Measurements from ENCODE around the gene SAPCD1.
A peak's percentile ranks its signal among the peaks of the same experiment; 100 is the strongest.
"Not testable (repeated sequence)": the region's sequence is repeated elsewhere in the genome, so short reads cannot be mapped to it uniquely, and the experiment has no call there.

The SAPCD1 gene

GRCh38 chr6:31779908-31780307 lies 17.5 kb downstream of the SAPCD1 start:
- DNase-seq, result no peak

DNA sequence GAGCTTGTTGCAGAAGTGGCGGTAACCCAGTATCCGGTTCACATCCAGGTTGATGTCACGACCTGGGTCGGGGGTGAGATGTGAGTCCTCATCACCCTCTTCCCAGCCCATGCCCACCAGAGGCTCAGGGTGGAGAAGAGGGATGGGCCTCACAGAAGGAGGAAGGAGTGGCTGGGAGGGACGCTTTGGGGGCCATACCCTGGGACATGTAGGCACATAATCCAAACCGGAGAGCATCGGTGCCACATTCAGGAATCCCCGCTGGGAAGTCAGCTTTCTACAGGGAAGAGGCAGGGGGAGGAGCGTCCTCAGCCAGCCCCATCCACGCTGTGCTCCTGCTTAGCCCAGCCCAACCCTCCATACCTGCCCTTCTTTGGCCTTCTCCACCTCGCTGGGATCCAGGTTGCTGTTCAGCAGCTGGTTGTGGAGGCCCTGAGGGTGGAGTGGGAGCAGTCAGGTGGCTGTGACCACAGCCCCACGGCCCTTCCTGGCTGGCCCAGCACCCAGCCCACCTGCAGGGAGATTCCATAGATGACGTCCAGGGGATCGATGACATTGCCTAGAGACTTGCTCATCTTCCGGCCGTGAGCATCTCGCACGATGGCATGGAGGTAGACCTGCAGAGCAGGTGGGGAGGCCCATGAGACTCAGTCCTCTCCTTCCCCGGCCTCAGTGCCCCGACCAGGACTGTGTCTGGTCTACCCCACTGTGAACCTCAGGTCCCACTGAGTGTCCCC lies 18.2 kb downstream of the SAPCD1 start:
- DNase-seq, result no peak

GRCh38 chr6:31781244-31782125 lies 19.0 kb downstream of the SAPCD1 start:
- no peak for DNase-seq

- DNase-seq, result no peak
These were observed 19.8 kb downstream of the SAPCD1 start for GRCh38 chr6:31782126-31782855.

DNA sequence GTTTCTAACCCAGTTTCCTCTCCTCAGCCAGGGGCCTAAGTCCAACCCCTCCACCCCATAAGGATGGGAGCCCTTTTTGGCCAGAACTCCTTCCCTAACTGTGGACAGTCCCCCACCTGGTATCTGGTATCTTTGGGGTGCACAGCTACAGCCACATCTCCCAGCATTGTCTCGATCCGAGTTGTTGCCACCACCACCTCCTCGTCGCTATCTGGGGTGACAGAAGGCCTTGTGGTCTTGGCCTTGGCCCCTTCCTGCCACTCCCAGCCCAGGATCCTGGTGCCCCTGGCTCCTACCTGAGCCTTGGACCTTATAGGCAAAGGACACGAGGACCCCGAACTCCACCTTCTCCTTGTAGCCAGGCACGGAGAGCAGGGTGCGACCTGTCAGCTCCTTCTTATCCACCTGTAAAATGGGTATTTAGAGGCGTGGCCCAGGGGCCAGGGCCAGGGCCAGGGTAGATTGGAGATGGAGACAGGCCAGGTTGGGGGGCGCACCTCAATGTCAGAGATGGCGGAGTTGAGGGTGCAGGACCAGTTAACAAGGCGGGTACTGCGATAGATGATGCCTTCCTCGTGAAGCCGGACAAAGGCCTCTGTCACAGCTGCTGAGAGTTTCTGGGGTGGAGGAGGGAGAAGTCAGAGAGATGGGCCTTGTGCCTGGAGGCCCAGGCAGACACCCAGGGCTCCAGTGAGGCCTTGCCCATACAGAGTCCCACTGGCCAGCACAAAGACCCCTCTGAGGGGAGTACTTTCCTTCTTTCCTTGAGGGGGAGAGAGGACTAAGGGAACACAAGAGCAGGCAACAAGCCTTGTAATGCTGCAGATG lies 21.9 kb downstream of the SAPCD1 start:
- no peak for DNase-seq

GRCh38 chr6:31785475-31785874 lies 23.0 kb downstream of the SAPCD1 start:
- no peak for DNase-seq

DNA sequence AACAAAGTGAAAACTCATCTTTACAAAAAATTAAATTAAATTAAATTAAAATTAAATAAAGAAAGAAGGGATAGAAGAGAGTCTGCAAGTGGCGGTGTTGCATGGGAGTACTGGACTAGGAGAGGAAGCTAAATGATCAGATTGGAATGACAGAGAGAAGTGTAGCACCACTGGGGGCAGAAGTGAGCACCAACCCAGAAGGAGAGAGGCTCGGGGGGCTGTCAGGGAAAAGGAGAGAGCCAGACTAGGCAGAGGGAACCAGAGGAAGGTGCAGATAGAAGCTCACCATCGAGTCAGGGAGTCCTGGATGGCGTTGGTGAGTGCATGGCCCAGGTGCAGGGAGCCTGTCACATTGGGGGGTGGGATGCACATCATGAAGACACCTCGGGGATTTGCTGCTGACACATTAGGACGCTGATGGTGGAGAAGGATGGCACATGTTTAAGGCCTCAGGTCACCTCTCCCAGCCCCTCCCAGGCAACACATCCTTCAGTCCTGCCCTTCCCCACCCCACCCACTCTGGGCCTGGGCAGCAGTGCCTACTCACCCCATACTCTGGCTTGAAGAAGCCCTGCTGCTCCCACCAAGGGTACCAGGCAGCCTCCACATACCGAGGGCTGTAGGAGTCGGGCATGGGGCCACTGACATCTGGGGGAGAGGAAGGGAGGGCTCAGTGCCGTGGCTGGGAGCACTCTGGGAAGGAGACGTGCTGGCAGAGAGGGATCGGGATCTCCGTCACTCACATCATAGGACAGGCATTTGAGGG lies 29.1 kb downstream of the SAPCD1 start:
- DNase-seq, result peak; percentile 74

DNA sequence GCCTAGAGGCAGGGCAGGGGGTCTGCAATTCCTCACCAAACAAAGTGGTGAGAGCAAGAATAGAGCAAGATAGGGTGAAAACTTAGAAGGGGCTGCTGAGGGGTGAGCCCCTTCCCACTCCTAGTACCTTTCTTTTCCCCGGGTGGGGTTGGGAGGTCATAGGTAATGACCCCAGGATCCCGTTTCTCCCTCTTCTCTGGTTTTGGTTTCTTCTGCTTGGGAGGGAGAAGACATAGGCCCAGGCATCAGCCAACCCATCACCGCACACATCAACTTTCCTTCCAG lies 29.6 kb downstream of the SAPCD1 start:
- no peak for DNase-seq

- DNase-seq, result no peak
These were observed 30.3 kb downstream of the SAPCD1 start for GRCh38 chr6:31792761-31793171.

- DNase-seq, result not testable (repeated sequence)
These were observed 31.4 kb downstream of the SAPCD1 start for GRCh38 chr6:31793927-31794245.

GRCh38 chr6:31794294-31794865 lies 31.9 kb downstream of the SAPCD1 start:
- DNase-seq, result no peak

DNA sequence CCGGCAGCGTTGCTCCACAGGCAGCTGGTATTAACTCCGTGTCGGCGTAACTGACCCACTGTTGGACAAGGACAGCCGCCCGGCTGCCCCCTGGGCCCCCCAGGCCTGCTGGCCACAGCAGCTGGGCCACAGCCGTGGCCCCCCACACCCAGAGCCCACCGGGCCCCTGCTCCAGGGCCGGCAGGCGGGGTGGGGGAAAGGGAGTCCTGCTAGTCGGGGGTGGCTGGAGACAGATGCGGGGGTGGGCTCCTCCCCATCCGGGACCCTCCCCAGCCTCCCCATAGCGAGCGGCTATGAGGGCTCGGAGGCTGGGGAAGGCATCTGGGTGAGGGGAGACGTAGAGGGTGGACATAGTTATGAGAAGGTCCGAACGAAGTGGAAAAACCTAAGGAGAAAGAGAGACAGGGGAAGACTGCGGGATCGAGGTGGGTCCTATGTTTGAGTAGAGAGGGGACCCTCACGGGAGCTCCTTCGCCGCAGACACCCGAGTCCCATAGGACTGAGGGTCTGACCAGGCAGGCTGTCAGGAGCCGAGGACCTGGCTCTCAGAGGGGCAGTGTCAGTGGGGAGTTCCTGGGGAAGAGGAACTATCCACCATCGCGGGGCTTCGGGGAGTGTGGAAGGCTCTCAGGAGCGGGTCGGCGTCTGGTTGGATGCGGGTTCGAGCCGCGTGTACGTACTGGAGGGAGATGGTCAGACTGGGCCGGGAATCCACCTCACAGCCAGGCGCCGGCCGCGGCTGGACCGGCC lies 32.6 kb downstream of the SAPCD1 start:
- DNase-seq, result peak; percentile 55

DNA sequence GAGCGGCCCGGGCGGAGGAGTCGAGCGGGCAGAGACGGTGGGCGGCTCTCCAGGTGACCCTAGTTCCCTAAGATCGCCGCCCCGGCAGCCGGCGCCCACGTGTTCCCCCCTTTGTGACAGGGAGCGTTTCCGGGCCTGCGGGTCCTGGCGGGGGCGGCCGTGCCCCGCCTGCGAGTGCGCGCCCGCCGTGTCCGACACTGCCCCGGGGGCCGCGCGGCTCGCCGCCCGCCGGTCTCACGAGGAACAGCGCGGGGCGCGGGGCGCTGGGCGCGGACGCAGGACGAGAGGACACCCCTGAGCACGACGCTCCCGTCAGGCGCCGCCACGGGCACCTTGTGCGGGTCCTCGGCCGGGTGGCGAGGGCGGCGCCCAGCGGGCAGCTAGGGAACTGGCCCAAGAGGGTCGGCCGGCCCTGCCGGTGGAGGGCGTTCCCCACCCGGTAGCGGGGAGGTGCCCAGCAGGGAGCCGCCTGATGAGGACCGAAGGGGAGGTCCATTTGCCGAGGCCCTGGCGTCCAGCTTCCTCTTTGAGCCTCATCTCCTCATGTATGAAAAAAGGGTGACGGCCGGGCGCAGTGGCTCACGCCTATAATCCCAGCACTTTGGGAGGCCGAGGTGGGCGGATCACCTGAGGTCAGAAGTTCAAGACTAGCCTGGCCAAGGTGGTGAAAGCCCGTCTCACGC lies 33.3 kb downstream of the SAPCD1 start, which contains the start of gene VARS1:
TSS of gene VARS1 (minus strand) at position 137 of the 683 bp plus-strand sequence. CDS start 535 bp downstream, outside the sequence.
- peak; percentile 90 for DNase-seq

DNA sequence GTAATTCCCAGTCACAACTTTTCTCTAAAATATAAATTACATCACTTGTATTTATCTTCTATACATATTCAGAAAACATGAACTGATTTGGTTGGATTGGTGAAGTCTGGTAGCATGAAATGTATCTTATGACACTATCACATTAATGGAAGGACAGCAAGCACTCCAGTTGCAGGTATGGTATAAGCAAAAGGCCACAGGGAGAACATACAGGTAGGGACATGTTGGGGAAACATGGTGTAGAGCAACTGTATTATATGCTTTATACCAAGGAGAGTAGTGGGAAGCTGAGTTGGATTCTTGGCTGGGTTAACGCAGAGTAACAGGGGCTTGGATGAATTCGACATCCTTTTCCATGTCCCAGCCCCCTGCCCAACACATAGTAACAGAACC lies 34.5 kb downstream of the SAPCD1 start:
- no peak for DNase-seq

GRCh38 chr6:31797588-31797987 lies 35.1 kb downstream of the SAPCD1 start:
- no peak for DNase-seq

DNA sequence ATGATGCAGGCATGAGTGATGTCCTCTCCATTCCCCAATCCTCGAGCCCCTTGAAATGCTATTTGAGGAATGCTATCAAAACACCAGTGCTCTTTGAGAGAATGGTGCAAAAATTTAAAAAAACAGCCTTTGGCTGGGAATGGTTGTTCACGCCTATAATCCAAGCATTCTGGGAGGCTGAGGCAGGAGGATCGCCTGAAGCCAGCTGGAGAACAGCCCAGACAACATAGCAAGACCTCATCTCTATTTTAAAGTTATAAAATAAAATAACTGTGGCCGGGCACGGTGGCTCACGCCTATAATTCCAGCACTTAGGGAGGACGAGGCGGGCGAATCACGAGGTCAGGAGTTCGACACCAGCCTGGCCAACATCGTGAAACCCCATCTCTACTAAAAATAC lies 37.3 kb downstream of the SAPCD1 start:
- no peak for DNase-seq

- DNase-seq, result not testable (repeated sequence)
These were observed 38.8 kb downstream of the SAPCD1 start for GRCh38 chr6:31801031-31801927.

GRCh38 chr6:31805939-31806469 lies 43.5 kb downstream of the SAPCD1 start:
- DNase-seq, result no peak

Data from right hindlimb (tissue), 1 donor.